Measurements from ENCODE around the gene AQP9. TPM values are rescaled to one million over a fixed set of nuclear protein-coding genes. Genes with fewer than 3 reads are reported as not detected.
A peak's percentile ranks its signal among the peaks of the same experiment; 100 is the strongest.

AQP9 gene
- total RNA-seq, 6 donors from 2014 or later: 11.5 to 67.1 (median 25.5) TPM

DNA sequence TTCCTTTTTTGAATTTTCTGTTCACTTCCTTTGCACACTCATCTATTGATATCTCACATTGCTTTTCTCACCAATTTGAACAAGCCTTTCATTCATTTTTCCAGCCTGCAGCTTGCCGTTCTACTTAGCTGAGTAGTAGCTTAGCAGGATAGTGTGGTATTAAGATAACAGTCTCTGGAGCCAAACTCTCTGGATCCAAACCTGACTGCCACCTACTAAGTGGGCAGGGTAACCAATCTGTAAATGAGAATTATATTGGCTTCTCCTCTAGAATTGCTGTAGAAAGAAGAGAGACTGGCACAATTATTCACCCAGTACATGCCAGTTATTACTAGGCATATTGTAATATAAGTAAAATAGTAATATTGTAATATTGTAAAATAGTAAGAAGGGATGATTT lies 40.5 kb downstream of the AQP9 start:
- H3K27me3 ChIP-seq: no peaks in the 10 kb centered on the region
- no peaks in the 10 kb centered on the region for H3K9me3 ChIP-seq
- WGBS, 2 donors: 62 to 68% methylated on average over 1 of the region's 1 CpG
- ATAC-seq (ENCODE audit: low FRiP score in 2 of 2) (no peak), DNase-seq (no peak)
- no peak for TF ChIP-seq EP300 (IDR thresholded peaks at IDR 0.05)
- TF ChIP-seq POLR2A (IDR thresholded peaks at IDR 0.05): no peak
- TF ChIP-seq, protein P1, sequence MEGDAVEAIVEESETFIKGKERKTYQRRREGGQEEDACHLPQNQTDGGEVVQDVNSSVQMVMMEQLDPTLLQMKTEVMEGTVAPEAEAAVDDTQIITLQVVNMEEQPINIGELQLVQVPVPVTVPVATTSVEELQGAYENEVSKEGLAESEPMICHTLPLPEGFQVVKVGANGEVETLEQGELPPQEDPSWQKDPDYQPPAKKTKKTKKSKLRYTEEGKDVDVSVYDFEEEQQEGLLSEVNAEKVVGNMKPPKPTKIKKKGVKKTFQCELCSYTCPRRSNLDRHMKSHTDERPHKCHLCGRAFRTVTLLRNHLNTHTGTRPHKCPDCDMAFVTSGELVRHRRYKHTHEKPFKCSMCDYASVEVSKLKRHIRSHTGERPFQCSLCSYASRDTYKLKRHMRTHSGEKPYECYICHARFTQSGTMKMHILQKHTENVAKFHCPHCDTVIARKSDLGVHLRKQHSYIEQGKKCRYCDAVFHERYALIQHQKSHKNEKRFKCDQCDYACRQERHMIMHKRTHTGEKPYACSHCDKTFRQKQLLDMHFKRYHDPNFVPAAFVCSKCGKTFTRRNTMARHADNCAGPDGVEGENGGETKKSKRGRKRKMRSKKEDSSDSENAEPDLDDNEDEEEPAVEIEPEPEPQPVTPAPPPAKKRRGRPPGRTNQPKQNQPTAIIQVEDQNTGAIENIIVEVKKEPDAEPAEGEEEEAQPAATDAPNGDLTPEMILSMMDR (IDR thresholded peaks at IDR 0.05): no peak
- TF ChIP-seq POLR2AphosphoS5 (IDR thresholded peaks at IDR 0.05): no peak
- no peaks in the 10 kb centered on the region for H3K4me1 ChIP-seq
- no peak overlapping the region for H3K27ac ChIP-seq
- no peak overlapping the region for H3K4me3 ChIP-seq
- no peaks in the 10 kb centered on the region for H3K36me3 ChIP-seq

DNA sequence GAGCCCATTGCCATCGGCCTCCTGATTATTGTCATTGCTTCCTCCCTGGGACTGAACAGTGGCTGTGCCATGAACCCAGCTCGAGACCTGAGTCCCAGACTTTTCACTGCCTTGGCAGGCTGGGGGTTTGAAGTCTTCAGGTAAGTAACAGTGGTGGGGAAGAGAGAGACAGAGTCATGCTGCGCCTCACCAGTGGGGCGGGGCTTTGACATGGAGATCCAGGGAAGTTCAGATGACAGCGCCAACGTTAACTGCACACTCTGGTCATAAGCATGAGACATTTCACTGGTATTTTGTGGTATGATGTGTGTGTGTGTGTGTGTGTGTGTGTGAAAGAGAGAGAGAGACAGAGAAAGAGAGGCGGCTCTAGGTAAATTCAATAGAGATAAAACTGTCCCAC lies 41.0 kb downstream of the AQP9 start:
- H3K36me3 ChIP-seq: no peaks in the 10 kb centered on the region

DNA sequence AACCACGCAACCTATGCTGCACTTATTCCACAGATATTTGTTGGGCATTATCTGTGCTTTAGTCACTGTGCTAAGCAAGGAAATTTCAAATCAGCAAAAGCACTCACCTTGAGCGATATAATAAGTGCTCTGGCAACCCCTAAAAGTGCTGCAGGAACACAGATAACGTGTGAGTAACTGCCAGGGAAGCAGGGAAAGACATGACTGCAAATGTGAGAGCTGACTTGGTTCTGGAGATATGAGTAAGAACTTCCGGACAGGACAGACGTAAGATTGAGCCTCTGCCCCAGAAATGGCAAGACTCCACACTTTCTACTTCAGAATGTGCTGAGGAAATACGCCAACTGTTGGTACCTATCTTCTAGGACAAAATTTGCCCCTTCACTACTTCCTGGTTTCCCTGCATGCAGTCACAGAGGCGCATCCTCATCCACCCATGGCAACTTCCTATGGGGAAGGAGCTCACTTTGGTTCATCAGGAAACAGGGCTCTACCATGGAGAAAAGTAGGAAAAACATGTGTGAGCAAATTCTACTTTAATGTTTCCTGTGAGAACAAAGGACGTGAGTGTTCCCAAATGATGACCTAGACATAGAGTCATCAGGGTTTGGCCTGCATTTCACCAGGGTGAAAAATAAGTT lies 41.7 kb downstream of the AQP9 start:
- TF ChIP-seq POLR2A (IDR thresholded peaks at IDR 0.05) (no peak), POLR2AphosphoS5 (IDR thresholded peaks at IDR 0.05) (no peak), EP300 (IDR thresholded peaks at IDR 0.05) (no peak)
- TF ChIP-seq, protein P1 (IDR thresholded peaks at IDR 0.05): no peak
- DNase-seq: no peak
- Histone ChIP-seq H3K27ac (no peak overlapping the region), H3K9me3 (no peaks in the 10 kb centered on the region), H3K27me3 (no peaks in the 10 kb centered on the region), H3K36me3 (no peaks in the 10 kb centered on the region), H3K4me1 (no peaks in the 10 kb centered on the region), H3K4me3 (no peak overlapping the region)
- no peak for ATAC-seq (ENCODE audit: low FRiP score in 2 of 2)
- 52 to 71% methylated on average over 8 of the region's 8 CpGs for WGBS, 2 donors

More for the DNA sequence above, 41.0 kb downstream of the AQP9 start:
- ATAC-seq (ENCODE audit: low FRiP score in 2 of 2) (peak in 1 of 2 donors; percentile 11), DNase-seq (no peak)
- Histone ChIP-seq H3K9me3 (no peaks in the 10 kb centered on the region), H3K4me1 (no peaks in the 10 kb centered on the region), H3K27me3 (no peaks in the 10 kb centered on the region), H3K4me3 (no peak overlapping the region), H3K27ac (no peak overlapping the region)
- WGBS, 2 donors: 90 to 91% methylated on average over 7 of the region's 7 CpGs
- no peak for TF ChIP-seq POLR2A (IDR thresholded peaks at IDR 0.05)
- no peak for TF ChIP-seq POLR2AphosphoS5 (IDR thresholded peaks at IDR 0.05)
- TF ChIP-seq, protein P1 (IDR thresholded peaks at IDR 0.05): no peak
- TF ChIP-seq EP300 (IDR thresholded peaks at IDR 0.05): no peak

DNA sequence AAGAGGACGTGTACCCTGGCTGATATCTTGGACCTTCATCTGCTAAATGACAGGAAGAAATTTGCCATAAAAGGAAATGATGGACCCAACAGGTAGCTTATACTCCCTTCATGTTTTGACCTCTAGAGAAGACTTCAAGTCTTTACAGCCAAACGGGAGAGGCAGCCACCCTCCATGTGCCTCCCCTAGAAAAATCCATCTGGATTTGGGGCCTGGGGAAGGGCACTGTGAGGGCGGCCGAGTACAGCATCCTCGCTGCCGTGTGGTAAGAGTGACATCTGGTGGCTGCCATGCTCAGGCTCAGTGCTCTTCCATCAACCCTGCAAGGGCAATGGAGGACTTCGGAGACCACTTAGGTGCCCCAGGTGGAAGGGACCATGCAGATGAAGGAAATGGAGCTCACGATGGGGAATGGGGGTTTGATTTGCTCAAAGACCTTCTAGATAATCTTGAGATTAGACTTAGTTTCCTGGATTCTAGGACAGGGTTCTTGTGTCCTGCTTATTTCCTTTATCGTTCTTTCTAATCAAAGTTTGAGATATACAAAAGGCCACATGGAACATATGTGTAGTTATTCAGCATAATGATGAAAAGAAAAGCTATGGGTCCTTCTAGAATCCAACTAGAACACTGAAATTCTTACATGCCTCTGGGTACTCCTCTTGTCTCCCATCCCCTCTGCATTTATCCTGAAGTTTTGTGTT lies 44.4 kb downstream of the AQP9 start:
- DNase-seq (peak in 1 of 2 donors; percentile 36), ATAC-seq (ENCODE audit: low FRiP score in 2 of 2) (peak; percentile 63 to 91)
- H3K9me3 ChIP-seq: no peaks in the 10 kb centered on the region
- H3K4me1 ChIP-seq: no peaks in the 10 kb centered on the region
- no peaks in the 10 kb centered on the region for H3K36me3 ChIP-seq
- no peaks in the 10 kb centered on the region for H3K27me3 ChIP-seq
- WGBS, 2 donors: 19 to 24% methylated on average over 4 to 9 of the region's 9 CpGs
- H3K27ac ChIP-seq: no peak overlapping the region
- TF ChIP-seq, protein P1 (IDR thresholded peaks at IDR 0.05): peak; percentile 20 to 63 (median 36)
- TF ChIP-seq POLR2A (IDR thresholded peaks at IDR 0.05): no peak
- H3K4me3 ChIP-seq: no peak overlapping the region

Data from upper lobe of left lung (tissue), 6 donors.